AG09309 (cell line): ENCODE measurements around the gene LDHB.
"Not testable (repeated sequence)": the region's sequence is repeated elsewhere in the genome, so short reads cannot be mapped to it uniquely, and the experiment has no call there.

Experiments
- DNase-seq: peaks from one replicate; pipeline ENCODE4 v3.0.0-alpha.2; 2010; ENCODE audit warnings: low read depth
- H3K4me3 ChIP-seq: 2 replicates; pipeline ENCODE4 v1.5.1; 2011; ENCODE audit warnings: mild to moderate bottlenecking, low read depth, low read length, moderate library complexity; ENCODE audit not compliant: control insufficient read depth
- TF ChIP-seq, protein P1 (sequence below): IDR thresholded peaks from 2 replicates; pipeline ENCODE4 v1.5.1; 2011; ENCODE audit warnings: mild to moderate bottlenecking, low read depth, low read length, inconsistent platforms; ENCODE audit not compliant: insufficient read depth, control insufficient read depth; ENCODE audit errors: missing control alignments

LDHB gene

DNA sequence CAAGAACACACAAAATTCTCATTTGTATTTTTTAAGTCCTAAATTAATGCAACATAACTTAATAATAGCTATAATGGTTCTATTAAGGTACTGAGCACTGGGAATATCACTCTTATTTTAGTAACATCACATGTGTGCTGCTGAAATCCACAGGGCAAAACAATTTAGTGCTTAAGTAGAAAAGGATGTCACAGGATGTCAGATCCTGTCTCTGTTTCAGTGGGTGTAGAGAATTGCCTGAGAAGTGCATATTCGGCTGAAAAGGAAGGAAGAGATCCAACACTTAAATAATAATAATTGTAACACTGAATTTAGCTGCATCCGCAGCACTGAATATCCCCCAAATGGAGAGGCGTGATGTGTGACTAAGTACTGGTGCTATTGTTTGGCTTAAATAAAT lies 8.6 kb downstream of the LDHB start:
- TF ChIP-seq, protein P1, sequence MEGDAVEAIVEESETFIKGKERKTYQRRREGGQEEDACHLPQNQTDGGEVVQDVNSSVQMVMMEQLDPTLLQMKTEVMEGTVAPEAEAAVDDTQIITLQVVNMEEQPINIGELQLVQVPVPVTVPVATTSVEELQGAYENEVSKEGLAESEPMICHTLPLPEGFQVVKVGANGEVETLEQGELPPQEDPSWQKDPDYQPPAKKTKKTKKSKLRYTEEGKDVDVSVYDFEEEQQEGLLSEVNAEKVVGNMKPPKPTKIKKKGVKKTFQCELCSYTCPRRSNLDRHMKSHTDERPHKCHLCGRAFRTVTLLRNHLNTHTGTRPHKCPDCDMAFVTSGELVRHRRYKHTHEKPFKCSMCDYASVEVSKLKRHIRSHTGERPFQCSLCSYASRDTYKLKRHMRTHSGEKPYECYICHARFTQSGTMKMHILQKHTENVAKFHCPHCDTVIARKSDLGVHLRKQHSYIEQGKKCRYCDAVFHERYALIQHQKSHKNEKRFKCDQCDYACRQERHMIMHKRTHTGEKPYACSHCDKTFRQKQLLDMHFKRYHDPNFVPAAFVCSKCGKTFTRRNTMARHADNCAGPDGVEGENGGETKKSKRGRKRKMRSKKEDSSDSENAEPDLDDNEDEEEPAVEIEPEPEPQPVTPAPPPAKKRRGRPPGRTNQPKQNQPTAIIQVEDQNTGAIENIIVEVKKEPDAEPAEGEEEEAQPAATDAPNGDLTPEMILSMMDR, result no peak

DNA sequence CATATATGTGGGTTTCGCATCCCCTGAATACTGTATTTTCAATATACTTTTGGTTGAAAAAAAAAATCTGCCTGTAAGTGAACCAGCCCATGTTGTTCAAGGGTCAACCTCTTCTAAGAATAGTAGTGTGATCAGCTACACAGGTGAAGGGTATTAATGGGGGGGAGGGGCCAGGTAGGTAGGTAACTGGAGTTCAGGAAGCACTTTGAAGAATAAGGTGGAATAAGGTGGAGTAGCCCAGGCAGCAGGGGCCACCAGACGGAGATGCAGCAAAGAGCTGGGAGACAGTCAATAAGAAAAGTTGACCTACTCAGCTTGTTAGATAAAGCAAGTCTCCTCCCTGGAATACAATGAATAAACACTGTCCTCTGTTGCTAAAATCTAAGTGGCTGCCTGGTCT lies 9.3 kb downstream of the LDHB start:
- DNase-seq, result no peak
- H3K4me3 ChIP-seq, result no peak overlapping the region
- TF ChIP-seq, protein P1, result no peak

More for the DNA sequence above, 8.6 kb downstream of the LDHB start:
- H3K4me3 ChIP-seq, result no peak overlapping the region
- no peak for DNase-seq

DNA sequence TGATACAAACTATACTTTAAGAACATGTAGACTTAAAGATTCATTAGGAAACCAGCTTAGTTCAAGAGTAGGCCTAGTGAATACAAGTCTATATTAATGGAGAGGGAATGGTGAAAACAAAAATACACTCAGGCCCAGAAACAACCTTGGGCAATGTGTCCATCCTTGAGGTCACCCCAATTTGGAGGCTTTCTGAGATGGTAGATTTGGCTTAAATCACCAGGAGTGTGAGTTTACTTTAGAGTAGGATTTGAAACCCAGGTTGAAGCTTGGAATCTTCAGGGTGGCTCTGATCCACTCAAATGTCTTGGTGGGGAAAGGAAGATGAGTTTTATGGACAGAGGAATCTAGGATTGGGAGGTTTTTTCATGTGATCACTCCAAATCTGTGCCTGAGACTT lies 10.5 kb downstream of the LDHB start:
- TF ChIP-seq, protein P1, result no peak
- H3K4me3 ChIP-seq, result no peak overlapping the region
- DNase-seq, result no peak

DNA sequence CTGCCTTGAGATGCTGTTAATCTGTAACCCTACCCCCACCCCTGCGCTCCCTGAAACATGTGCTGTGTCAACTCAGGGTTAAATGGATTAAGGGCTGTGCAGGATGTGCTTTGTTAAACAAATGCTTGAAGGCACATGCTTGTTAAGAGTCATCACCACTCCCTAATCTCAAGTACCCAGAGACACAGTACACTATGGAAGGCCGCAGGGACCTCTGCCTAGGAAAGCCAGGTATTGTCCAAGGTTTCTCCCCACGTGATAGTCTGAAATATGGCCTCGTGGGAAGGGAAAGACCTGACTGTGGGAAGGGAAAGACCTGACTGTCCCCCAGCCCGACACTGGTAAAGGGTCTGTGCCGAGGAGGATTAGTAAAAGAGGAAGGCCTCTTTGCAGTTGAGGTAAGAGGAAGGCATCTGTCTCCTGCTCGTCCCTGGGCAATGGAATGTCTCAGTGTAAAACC lies 12.6 kb downstream of the LDHB start:
- DNase-seq, H3K4me3 ChIP-seq: not testable (repeated sequence)

DNA sequence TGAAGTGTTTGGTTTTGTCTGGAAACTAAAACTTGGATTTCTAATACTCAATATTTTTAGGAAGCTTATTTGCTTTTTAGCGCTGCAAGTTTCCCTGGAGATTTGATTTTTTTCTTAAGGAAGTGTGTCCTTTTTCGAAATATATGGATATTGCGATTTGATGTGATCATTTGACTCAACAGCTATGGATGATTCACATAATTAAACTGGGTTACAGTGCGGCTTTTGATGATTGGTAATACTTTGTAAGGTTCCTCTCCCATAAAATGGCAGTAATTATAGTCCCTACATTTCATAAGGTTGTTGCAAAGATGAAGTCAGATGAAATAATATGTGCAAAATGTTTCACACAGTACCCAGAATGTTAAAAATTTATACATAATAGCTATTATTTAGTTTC lies 13.1 kb downstream of the LDHB start:
- no peak overlapping the region for H3K4me3 ChIP-seq
- no peak for DNase-seq
- TF ChIP-seq, protein P1, result no peak

DNA sequence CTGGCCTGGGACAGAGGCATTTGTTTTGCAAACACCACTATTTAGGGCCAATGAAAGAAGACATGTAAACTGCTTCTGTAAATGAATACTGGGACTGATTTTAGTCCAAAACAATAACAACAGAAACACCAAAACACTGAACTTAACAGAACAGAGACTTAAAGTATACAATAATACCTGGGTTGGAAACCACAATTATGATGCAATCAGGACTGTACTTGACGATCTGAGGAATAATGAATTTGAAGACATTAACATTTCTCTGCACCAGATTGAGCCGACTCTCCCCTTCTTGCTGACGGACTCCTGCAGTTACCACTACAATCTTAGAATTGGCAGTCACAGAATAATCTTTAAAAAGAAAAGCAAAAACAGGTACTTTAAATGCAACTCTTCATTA lies 13.9 kb downstream of the LDHB start:
- no peak overlapping the region for H3K4me3 ChIP-seq
- no peak for DNase-seq
- TF ChIP-seq, protein P1, result no peak

DNA sequence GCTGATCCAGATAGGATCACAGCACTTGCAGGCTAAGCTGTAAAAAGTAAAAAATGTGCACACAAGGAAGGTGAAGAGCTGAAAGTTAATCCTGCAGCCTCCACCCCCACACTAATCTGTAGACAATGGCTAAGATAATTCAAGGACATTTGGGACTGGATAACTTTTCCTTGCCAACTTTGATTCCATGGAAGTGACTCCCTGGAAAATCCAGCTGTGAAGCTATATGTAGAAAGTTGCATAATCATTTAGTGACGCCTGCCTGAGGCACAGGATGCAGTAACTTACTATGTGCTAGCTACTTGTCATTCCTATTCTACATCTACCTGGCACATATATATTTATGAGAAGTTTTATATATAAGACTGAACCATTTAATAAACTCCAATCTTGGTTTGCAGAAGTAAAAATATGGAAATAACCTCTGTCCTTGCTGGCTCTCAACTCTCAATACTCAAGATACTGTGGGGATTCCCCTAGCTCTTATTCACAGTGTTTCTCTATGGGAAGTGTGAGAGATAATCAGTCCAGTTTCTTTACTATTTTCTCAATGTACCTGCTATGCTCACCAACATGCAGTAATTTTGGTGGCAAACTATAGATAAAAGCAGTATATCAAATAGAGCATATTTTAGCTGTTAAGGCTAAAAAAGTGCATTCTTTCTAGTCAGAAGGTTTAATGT lies 14.8 kb downstream of the LDHB start:
- no peak for DNase-seq
- H3K4me3 ChIP-seq, result no peak overlapping the region
- TF ChIP-seq, protein P1, result no peak
